CD14-positive monocyte (primary cell): ENCODE results near the gene SYNDIG1. TPM values are rescaled to one million over a fixed set of nuclear protein-coding genes. Genes with fewer than 3 reads are reported as not detected.

Experiments used
- DNase-seq, 3 donors: peaks; one replicate each; pipeline ENCODE4 v3.0.0-alpha.2; 2011 to 2022
- H2AFZ ChIP-seq: 2 replicates; pipeline ENCODE4 v1.6.0; 2012; ENCODE audit warnings: mild to moderate bottlenecking, low read depth, low read length, inconsistent platforms; ENCODE audit not compliant: insufficient read depth, poor library complexity, severe bottlenecking
- H3K27ac ChIP-seq, 2 donors: 1 replicate in 1 of 2; 2 replicates in 1 of 2; pipeline ENCODE4 v1.5.1; 2012 to 2013; ENCODE audit warnings: low read length in 2 of 2, control low read depth in 1 of 2, inconsistent platforms in 1 of 2, low read depth in 1 of 2, mild to moderate bottlenecking in 1 of 2
- H3K27me3 ChIP-seq, 2 donors: one replicate each; pipeline versions ENCODE4 v1.6.0 to v1.6.1; 2011 to 2013; ENCODE audit warnings: low read length in 2 of 2; ENCODE audit not compliant: control insufficient read depth in 2 of 2, insufficient read depth in 2 of 2
- H3K36me3 ChIP-seq, 2 donors: replicated peaks in 1 of 2; 1 replicate in 1 of 2; 2 replicates in 1 of 2; pipeline versions ENCODE4 v1.5.1 to v1.6.1; 2012 to 2013; ENCODE audit warnings: low read length in 2 of 2, control low read depth in 1 of 2, inconsistent platforms in 1 of 2, mild to moderate bottlenecking in 1 of 2; ENCODE audit not compliant: insufficient read depth in 2 of 2, control insufficient read depth in 1 of 2
- H3K4me1 ChIP-seq, 2 donors: 1 replicate in 1 of 2; 2 replicates in 1 of 2; pipeline versions ENCODE4 v1.5.1 to v1.6.1; 2012 to 2013; ENCODE audit warnings: low read length in 2 of 2, control low read depth in 1 of 2, inconsistent platforms in 1 of 2, mild to moderate bottlenecking in 1 of 2, moderate library complexity in 1 of 2; ENCODE audit not compliant: insufficient read depth in 2 of 2, control insufficient read depth in 1 of 2
- H3K4me2 ChIP-seq: replicated peaks from 2 replicates; pipeline ENCODE3; 2012; ENCODE audit warnings: low read length, moderate library complexity, mild to moderate bottlenecking; ENCODE audit not compliant: poor library complexity, severe bottlenecking; ENCODE audit errors: extremely low read depth
- H3K4me3 ChIP-seq, 3 experiments: fragments of 200-600 bp in 1 of 3; sonication (generic) in 1 of 3; replicated peaks in 1 of 3; 1 replicate in 2 of 3; 2 replicates in 1 of 3; pipeline ENCODE4 v1.5.1; 2011 to 2013; ENCODE audit warnings: low read length in 3 of 3, mild to moderate bottlenecking in 3 of 3, control low read depth in 2 of 3, low read depth in 2 of 3, inconsistent platforms in 1 of 3, moderate library complexity in 1 of 3
- H3K79me2 ChIP-seq: 2 replicates; pipeline ENCODE4 v1.6.0; 2012; ENCODE audit warnings: mild to moderate bottlenecking, control low read depth, inconsistent platforms, low read length, moderate library complexity; ENCODE audit not compliant: insufficient read depth
- H3K9ac ChIP-seq: 2 replicates; pipeline ENCODE4 v1.6.0; 2017; ENCODE audit warnings: low read length, mild to moderate bottlenecking; ENCODE audit not compliant: insufficient read depth, poor library complexity, severe bottlenecking
- H3K9me3 ChIP-seq, 2 donors: replicated peaks in 1 of 2; 1 replicate in 1 of 2; 2 replicates in 1 of 2; pipeline versions ENCODE4 v1.5.1 to v1.6.1; 2012 to 2013; ENCODE audit warnings: low read length in 2 of 2, control low read depth in 1 of 2; ENCODE audit not compliant: control insufficient read depth in 1 of 2, insufficient read depth in 1 of 2
- H4K20me1 ChIP-seq: 2 replicates; pipeline ENCODE4 v1.6.0; 2012; ENCODE audit warnings: mild to moderate bottlenecking, low read length, control low read depth, moderate library complexity; ENCODE audit not compliant: insufficient read depth
- H3K27ac Mint-ChIP-seq, 7 donors: one replicate each; pipeline ENCODE4 v1.8.0; 2020; ENCODE audit warnings: mild to moderate bottlenecking in 7 of 7, mixed read lengths in 7 of 7, moderate library complexity in 6 of 7, inconsistent platforms in 2 of 7
- H3K27me3 Mint-ChIP-seq, 3 donors: one replicate each; pipeline ENCODE4 v1.8.0; 2021 to 2022; ENCODE audit warnings: low read depth in 3 of 3, mild to moderate bottlenecking in 3 of 3, mixed read lengths in 3 of 3, moderate library complexity in 3 of 3, inconsistent platforms in 1 of 3
- H3K36me3 Mint-ChIP-seq, 2 donors: one replicate each; pipeline ENCODE4 v1.8.0; 2020; ENCODE audit warnings: mixed read lengths in 2 of 2, inconsistent platforms in 1 of 2, mild to moderate bottlenecking in 1 of 2
- H3K4me1 Mint-ChIP-seq: one replicate; pipeline ENCODE4 v1.8.0; 2020; ENCODE audit warnings: mild to moderate bottlenecking, mixed read lengths
- H3K4me3 Mint-ChIP-seq, 2 donors: one replicate each; pipeline ENCODE4 v1.8.0; 2020; ENCODE audit warnings: mild to moderate bottlenecking in 2 of 2, mixed read lengths in 2 of 2, moderate library complexity in 1 of 2
- H3K9me3 Mint-ChIP-seq, 7 donors: one replicate each; pipeline ENCODE4 v1.8.0; 2020 to 2022; ENCODE audit warnings: mixed read lengths in 7 of 7, mild to moderate bottlenecking in 6 of 7, moderate library complexity in 6 of 7, inconsistent platforms in 2 of 7
- WGBS: methylation state at CpG from one replicate; pipeline ENCODE4 v1.1.5; 2013; ENCODE audit warnings: missing lambda C conversion rate; ENCODE audit not compliant: insufficient coverage; 5-methylcytosine and 5-hydroxymethylcytosine counted together
- intact Hi-C, 2 donors: fragments of 100-400 bp; cut with micrococcal nuclease; formaldehyde crosslinking; loops; one replicate each; pipeline versions ENCODE4 v1.15.0 to v1.15.1; 2023
- polyA plus RNA-seq, 3 donors: library from polyadenylated mRNA; depleted of rRNA in 1 of 3; unstranded in 2 of 3; stranded (reverse) in 1 of 3; fragments of 300-500 nt in 2 of 3; fragments of >200 nt in 1 of 3; fragmentation: Illumina TruSeq in 2 of 3; gene quantifications; 1 replicate in 2 of 3; 2 replicates in 1 of 3; pipeline ENCODE4 v1.2.3, GENCODE V29; 2012 to 2021
- TF ChIP-seq, protein P1 (sequence below): fragments of 200-600 bp; IDR thresholded peaks from one replicate; pipeline ENCODE4 v1.8.0; 2022; ENCODE audit warnings: antibody characterized with exemption, mild to moderate bottlenecking

Gene SYNDIG1
- polyA plus RNA-seq, 3 donors, result not detected

DNA sequence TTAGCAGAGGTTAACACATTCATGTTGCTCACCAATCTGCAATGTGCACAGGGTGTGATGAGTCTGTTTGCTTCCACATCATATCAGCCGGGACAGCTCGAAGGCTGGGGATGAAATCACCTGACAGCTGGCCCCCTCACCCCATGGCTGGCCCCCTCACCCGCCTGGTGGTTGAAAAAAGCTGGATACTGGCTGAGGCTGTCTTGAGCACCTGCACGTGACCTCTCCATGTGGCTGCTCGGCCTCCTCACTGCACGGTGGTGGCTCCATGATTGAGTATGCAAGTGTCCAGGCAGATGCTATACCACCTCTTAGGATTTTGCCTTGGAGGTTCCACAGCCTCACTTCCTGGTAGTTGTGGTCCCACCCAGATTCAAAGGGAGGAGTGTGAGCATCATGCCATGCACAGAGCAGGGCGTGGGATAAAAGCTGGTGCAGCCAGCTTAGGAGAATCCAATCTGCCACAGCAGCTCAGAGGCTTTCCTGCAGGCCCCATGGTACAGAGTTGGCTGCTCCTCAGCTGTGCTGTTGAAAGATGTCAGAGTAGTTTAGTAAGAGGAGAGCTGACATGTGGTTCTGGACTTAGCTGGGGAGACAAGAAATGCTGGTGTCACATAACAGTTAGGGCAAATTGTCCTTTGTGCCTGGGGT lies 29.6 kb upstream of the SYNDIG1 start:
- intact Hi-C loops, result no loop called here
- TF ChIP-seq, protein P1, sequence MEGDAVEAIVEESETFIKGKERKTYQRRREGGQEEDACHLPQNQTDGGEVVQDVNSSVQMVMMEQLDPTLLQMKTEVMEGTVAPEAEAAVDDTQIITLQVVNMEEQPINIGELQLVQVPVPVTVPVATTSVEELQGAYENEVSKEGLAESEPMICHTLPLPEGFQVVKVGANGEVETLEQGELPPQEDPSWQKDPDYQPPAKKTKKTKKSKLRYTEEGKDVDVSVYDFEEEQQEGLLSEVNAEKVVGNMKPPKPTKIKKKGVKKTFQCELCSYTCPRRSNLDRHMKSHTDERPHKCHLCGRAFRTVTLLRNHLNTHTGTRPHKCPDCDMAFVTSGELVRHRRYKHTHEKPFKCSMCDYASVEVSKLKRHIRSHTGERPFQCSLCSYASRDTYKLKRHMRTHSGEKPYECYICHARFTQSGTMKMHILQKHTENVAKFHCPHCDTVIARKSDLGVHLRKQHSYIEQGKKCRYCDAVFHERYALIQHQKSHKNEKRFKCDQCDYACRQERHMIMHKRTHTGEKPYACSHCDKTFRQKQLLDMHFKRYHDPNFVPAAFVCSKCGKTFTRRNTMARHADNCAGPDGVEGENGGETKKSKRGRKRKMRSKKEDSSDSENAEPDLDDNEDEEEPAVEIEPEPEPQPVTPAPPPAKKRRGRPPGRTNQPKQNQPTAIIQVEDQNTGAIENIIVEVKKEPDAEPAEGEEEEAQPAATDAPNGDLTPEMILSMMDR, result no peak

DNA sequence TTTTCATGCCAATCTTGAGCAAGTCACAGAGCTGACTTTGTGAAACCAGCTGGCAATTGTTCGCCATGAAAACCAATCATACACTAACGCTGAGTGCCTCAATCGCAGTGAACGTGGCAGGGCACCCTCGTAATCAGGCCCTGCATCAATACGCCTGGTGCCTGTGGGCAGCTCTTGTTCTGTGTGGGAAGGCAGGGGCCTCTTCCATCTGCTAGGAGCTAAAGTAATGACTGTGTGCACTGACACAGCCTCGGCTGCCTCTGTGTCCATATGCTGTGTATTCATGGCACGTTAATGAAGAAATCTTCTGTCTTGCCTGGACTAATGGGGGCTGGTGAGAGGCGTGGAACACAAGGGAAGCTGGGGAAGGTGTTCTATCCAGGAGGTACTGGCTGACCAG lies 27.8 kb upstream of the SYNDIG1 start:
- intact Hi-C loops, result no loop called here
- Mint-ChIP-seq H3K9me3 (peaks cover 0 to 2% (median 0%) of the 10 kb centered on the region in 7 donors), H3K4me3 (no peak overlapping the region), H3K27ac (no peak overlapping the region), H3K36me3 (no peaks in the 10 kb centered on the region), H3K27me3 (peaks cover 0 to 4% (median 3%) of the 10 kb centered on the region in 3 donors), H3K4me1 (no peaks in the 10 kb centered on the region)
- Histone ChIP-seq H3K4me3 (no peak overlapping the region), H3K9ac (no peak overlapping the region), H3K9me3 (no peaks in the 10 kb centered on the region), H3K27ac (no peak overlapping the region), H2AFZ (no peak overlapping the region), H3K36me3 (no peaks in the 10 kb centered on the region), H3K27me3 (no peaks in the 10 kb centered on the region), H3K4me1 (no peaks in the 10 kb centered on the region), H4K20me1 (no peaks in the 10 kb centered on the region), H3K4me2 (no peak overlapping the region), H3K79me2 (no peaks in the 10 kb centered on the region)
- WGBS, result 95% methylated on average over 9 of the region's 9 CpGs
- TF ChIP-seq, protein P1, result no peak
- no peak for DNase-seq

More for the DNA sequence above, 29.6 kb upstream of the SYNDIG1 start:
- Mint-ChIP-seq H3K36me3 (no peaks in the 10 kb centered on the region), H3K27ac (no peak overlapping the region), H3K9me3 (peaks cover 0 to 2% (median 0%) of the 10 kb centered on the region in 7 donors), H3K27me3 (peaks cover 0 to 4% (median 0%) of the 10 kb centered on the region in 3 donors), H3K4me1 (no peaks in the 10 kb centered on the region), H3K4me3 (no peak overlapping the region)
- no peaks in the 10 kb centered on the region for H3K4me1 ChIP-seq
- WGBS, result 85% methylated on average over 5 of the region's 7 CpGs
- no peak overlapping the region for H3K27ac ChIP-seq
- no peak overlapping the region for H3K9ac ChIP-seq
- DNase-seq, result no peak
- H3K27me3 ChIP-seq, result no peaks in the 10 kb centered on the region
- no peaks in the 10 kb centered on the region for H4K20me1 ChIP-seq
- no peak overlapping the region for H2AFZ ChIP-seq
- no peak overlapping the region for H3K4me3 ChIP-seq
- no peaks in the 10 kb centered on the region for H3K9me3 ChIP-seq
- H3K79me2 ChIP-seq, result no peaks in the 10 kb centered on the region
- H3K4me2 ChIP-seq, result no peak overlapping the region
- H3K36me3 ChIP-seq, result no peaks in the 10 kb centered on the region
